NCI-H82 treated with DMSO at 0.1 percent for 48 hours (cell line): ENCODE data around the gene CTXND2.
"Not testable (repeated sequence)": the region's sequence is repeated elsewhere in the genome, so short reads cannot be mapped to it uniquely, and the experiment has no call there.

Experiments
- DNase-seq: peaks from one replicate; lab custom pipeline; 2025; ENCODE audit not compliant: unreplicated experiment; lab: John Stamatoyannopoulos, UW

The CTXND2 gene

GRCh38 chr1:150887018-150887417 lies at the start of gene CTXND2:
TSS of gene CTXND2 (plus strand) at chr1:150887136. CDS start at chr1:150912315, 25,179 bp downstream.
- no peak for DNase-seq

GRCh38 chr1:150840850-150841249 lies 46.1 kb upstream of the CTXND2 start:
- not testable (repeated sequence) for DNase-seq

DNA sequence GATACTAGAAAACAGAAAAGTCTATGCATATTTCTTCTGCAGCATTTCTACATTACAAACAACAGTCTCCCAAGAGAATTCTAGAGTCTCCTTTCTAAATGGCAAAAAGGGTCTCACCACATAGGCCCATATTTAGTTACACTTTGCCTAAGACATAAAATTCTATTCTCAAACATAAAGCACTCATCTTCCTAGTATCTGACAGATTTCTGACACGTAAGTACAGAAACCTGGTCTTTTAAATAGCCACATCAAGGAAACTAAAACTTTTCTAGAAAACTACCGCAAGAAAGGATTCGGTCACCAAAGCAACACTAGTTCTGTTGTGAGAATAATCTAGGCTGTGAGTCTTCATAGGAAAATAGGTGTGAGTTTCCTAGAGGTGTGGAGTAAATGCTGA lies 45.3 kb upstream of the CTXND2 start:
- no peak for DNase-seq

GRCh38 chr1:150842343-150842742 lies 44.6 kb upstream of the CTXND2 start:
- no peak for DNase-seq

DNA sequence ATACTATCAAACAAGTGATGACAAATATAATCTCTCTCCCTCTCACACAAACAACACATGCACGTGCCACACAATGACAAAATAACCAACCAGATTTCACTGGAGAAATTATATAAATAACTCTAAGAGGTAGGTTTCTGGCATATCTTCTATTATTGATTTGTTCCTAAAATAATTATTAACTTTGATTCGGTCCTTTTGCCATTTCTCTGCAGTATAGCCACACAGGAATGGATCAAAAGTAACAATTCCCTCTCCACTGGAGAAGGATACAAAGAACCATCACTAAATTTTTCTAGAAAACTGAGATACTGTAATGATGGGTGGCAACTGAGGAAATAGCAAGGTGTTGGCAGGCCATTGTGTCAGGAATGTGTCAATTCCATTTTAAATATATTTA lies 44.0 kb upstream of the CTXND2 start:
- no peak for DNase-seq

DNA sequence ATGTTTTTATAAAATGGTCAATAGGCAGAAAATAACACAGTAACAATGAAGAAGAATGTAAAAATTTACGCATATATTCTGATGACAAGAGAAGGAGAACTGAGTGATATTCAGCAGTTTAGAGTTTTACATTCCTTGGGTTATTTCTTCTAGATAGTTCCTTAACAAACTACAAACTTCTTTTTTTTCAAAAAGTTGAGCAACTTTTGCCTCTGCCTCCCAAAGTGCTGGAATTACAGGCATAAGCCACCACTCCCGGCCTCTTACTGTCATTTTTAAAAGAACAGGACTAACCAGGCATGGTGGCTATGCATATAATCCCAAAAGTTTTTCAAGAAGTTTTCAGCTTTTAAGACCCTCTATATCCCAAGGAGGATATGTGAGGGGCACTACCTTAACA lies 43.5 kb upstream of the CTXND2 start:
- DNase-seq, result no peak

- DNase-seq, result no peak
These were observed 40.3 kb upstream of the CTXND2 start for GRCh38 chr1:150846473-150847146.

- DNase-seq, result not testable (repeated sequence)
These were observed 36.1 kb upstream of the CTXND2 start for GRCh38 chr1:150850801-150851362.

- not testable (repeated sequence) for DNase-seq
These were observed 34.2 kb upstream of the CTXND2 start for GRCh38 chr1:150852734-150853133.

GRCh38 chr1:150863724-150864123 lies 23.2 kb upstream of the CTXND2 start:
- DNase-seq, result no peak

- not testable (repeated sequence) for DNase-seq
These were observed 22.7 kb upstream of the CTXND2 start for GRCh38 chr1:150864200-150864599.

GRCh38 chr1:150869683-150870082 lies 17.3 kb upstream of the CTXND2 start:
- DNase-seq, result no peak

- no peak for DNase-seq
These were observed 14.4 kb upstream of the CTXND2 start for GRCh38 chr1:150872572-150872971.

DNA sequence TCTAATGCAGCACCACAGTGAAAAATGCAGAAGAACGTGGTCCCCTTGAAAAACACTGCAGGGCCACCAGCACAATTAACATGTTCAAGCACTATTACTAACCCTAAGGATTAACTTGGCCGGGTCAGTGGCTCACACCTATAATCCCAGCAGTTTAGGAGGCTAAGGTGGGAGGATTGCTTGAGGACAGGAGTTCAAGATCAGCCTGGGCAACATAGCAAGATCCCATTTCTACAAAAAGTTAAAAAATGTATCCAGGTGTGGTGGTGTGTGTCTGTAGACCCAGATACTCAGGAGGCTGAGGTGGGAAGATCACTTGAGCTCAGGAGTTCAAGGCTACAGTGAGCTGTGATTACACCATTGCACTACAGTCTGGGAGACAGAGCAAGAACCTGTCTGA lies 13.4 kb upstream of the CTXND2 start:
- DNase-seq, result no peak

DNA sequence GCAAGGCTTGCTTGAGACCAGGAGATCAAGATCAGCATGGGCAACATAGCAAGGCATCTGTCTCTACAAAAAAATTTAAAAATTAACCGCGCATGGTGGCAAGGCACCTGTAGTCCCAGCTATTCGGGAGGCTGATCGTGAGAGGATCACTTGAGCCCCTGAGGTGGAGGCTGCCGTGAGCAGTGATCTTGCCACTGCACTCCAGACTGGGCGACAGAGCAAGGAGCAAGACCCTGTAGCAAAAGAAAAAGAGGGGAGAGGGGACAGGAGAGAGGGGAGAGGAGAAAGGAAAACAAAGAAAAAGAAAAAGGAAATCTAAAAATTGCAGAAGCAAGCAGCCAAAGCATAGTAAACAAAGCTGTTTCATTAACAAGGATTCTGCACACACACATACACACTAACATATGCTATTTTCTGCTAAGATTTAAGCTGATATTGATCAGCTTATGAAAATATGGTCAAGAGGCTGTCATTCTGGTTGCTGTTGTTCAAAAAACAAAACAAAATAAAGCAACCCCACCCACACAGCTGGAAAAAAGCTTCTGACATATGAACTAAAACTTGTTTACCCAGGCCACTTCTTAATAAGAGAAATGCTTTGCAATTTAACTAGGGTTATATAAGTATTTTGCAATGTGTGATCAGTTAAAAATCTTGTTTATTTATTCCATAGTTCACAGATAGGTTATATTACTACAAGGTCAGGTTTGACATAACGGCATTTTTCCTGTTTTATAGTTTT lies 12.3 kb upstream of the CTXND2 start:
- no peak for DNase-seq

- DNase-seq, result no peak
These were observed 11.5 kb upstream of the CTXND2 start for GRCh38 chr1:150875197-150876118.

DNA sequence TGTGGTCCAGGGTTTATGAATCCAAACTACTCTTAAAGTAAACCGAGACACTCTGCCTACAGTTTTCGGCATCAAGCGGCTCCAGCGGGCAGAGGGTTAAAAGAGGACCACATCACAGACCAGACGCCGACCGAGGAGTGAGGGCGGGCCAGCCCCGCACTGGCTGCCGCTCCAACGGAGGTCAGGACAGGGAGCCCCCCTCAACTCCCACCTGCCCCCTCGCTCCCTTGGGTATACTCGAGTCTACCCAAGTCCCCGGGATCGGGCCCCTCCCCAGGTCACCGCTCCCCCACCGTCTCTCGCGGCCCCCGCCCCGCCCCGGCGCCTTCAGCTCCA lies 10.8 kb upstream of the CTXND2 start:
- DNase-seq, result peak; percentile 80

DNA sequence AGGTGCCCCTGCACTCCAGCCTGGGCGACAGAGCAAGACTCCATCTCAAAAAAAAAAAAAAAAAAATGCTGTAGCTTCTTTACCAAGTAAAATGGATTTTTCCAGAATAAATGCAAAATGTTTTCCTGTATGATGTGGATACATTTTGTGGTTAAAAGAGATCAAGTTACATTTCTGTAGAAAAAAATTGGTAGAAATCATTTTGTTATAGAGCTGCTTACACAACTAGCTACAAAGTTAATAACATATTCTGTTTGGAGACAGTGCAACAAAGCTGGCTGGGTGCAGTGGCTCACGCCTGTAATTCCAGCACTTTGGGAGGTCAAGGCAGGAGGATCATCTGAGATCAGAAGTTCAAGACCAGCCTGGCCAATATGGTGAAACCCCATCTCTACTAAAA lies 8.0 kb upstream of the CTXND2 start:
- DNase-seq, result not testable (repeated sequence)

DNA sequence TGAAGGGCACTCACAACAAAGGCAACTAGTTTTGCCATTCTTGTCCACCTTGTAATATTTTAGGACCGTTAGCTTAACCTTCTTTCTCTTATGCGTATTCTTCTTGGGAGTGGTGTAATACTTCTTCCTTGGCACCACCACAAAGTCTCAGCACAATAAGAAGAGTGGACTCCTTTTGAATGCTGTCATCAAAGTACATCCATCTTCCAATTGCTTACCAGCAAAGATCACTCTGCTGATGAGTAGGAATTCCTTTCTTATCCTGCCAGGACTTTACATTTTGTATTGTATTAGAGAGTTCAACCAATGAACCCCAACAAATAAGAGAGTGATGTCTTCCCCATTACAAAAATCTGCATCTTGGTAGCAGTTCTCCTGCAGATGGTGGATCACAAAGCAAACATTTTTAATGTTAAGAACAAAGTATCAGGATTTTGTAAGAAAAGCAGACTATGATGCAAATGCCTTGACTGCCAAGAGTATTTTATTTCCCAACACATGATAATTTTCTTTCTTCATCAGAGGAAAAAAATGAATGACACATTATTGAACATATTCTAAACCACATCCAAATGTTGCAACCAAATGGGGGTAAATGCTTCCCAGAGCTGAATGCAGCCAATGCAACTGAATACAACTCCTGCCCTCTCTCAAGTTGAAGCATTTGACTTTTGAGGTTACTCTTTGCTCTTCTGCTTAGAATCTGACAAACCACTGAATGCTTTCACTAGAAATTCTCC lies 5.4 kb upstream of the CTXND2 start:
- no peak for DNase-seq

GRCh38 chr1:150883121-150883520 lies 3.8 kb upstream of the CTXND2 start:
- not testable (repeated sequence) for DNase-seq

DNA sequence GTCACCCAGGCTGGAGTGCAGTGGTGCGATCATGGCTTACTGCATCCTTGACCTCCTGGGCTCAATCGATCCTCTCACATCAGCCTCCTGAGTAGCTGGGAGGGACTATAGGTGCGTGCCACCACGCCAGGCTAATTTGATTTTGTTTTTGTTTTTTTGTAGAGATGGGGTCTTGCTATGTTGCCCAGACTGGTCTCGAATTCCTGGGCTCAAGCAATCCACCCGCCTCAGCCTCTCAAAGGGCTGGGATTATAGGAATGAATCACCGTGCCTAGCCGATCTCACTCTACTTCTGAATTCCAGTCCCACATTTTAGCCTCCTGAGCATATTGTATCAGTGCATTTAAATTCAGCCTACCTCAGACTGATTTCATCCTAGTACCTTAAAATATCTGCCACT lies 1.8 kb downstream of the CTXND2 start:
- no peak for DNase-seq
